ENCODE results near the gene PNMA6E.
"Not testable (repeated sequence)": the region's sequence is repeated elsewhere in the genome, so short reads cannot be mapped to it uniquely, and the experiment has no call there.

PNMA6E gene

GRCh38 chrX:153407736-153408135, 6.6 kb upstream of the PNMA6E start:
- no peak for DNase-seq

GRCh38 chrX:153406903-153407302, 5.8 kb upstream of the PNMA6E start:
- DNase-seq, result no peak

- no peak for DNase-seq
Measured at GRCh38 chrX:153406011-153406410, 4.9 kb upstream of the PNMA6E start.

- DNase-seq, result no peak
Measured at GRCh38 chrX:153405426-153405825, 4.3 kb upstream of the PNMA6E start.

- not testable (repeated sequence) for DNase-seq
Measured at GRCh38 chrX:153404333-153404732, 3.2 kb upstream of the PNMA6E start.

- peak; percentile 78 for DNase-seq
Measured at GRCh38 chrX:153400146-153401132, 711 bp downstream of the PNMA6E start.

- no peak for DNase-seq
Measured at GRCh38 chrX:153398275-153398960, 2.7 kb downstream of the PNMA6E start.

GRCh38 chrX:153397256-153397960, 3.7 kb downstream of the PNMA6E start:
- DNase-seq, result no peak

GRCh38 chrX:153396320-153397195, 4.6 kb downstream of the PNMA6E start:
- no peak for DNase-seq

GRCh38 chrX:153395613-153396319, 5.4 kb downstream of the PNMA6E start:
- DNase-seq, result no peak

- DNase-seq, result no peak
Measured at GRCh38 chrX:153394612-153395011, 6.5 kb downstream of the PNMA6E start.

- DNase-seq, result no peak
Measured at GRCh38 chrX:153392642-153393321, 8.4 kb downstream of the PNMA6E start.

GRCh38 chrX:153389460-153389768, 11.7 kb downstream of the PNMA6E start:
- not testable (repeated sequence) for DNase-seq

- DNase-seq, result no peak
Measured at GRCh38 chrX:153388722-153389459, 12.3 kb downstream of the PNMA6E start.

- DNase-seq, result no peak
Measured at GRCh38 chrX:153387987-153388721, 13.0 kb downstream of the PNMA6E start.

GRCh38 chrX:153387345-153387744, 13.8 kb downstream of the PNMA6E start:
- DNase-seq, result no peak

- no peak for DNase-seq
Measured at GRCh38 chrX:153386097-153386496, 15.1 kb downstream of the PNMA6E start.

- DNase-seq, result not testable (repeated sequence)
Measured at GRCh38 chrX:153384973-153385372, 16.2 kb downstream of the PNMA6E start.

GRCh38 chrX:153384390-153384789, 16.8 kb downstream of the PNMA6E start:
- DNase-seq, result no peak
